Measurements from ENCODE around the gene BOC.

Gene BOC

DNA sequence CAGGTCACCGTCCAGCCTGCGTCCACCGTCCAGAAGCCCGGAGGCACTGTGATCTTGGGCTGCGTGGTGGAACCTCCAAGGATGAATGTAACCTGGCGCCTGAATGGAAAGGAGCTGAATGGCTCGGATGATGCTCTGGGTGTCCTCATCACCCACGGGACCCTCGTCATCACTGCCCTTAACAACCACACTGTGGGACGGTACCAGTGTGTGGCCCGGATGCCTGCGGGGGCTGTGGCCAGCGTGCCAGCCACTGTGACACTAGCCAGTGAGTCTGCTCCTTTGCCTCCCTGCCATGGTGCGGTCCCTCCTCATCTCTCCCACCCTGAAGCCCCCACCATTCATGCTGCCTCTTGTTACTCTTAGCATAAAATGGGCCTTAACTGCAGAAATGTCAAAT is 39.2 kb downstream of the BOC start:
- DNase-seq: no peak

DNA sequence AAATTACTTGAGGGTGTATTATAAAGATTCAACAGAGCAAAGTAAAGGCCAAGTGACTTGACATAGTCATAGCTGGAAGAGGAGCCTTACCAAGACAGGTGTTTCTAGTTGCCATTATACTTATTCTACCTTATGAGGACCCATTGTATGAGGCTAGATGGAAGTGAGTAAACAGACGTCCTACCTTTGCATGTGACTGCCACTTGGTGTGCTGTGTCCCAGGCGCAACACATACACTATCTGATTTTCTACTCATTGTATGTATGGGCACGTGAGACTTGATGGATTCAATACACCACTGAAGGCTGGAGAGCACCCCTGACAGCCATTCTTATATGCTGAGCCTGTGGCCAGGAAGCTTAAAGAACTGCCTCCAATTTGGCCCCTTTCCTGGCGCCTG is 40.5 kb downstream of the BOC start:
- no peak for DNase-seq

DNA sequence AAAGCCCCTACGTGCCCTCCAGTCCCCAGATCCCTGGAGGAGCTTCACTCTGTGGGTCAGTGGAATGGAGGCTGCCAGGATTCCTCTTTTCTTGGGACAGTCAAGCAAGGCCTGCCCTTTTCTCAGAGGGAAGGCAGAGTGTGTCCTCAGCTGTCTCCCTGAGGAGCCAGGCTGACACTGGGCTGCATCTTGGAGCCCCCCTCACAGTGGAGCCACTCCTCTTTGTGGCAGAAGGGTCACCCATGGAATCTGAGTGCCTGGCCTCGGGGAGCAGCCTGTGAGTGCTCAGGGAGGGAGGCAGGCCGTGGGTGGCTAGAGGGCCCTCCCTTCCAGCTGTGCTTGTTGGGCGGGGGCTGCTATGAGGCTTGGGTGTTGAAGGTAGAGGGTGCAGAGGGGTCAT is 41.2 kb downstream of the BOC start:
- DNase-seq: no peak

DNA sequence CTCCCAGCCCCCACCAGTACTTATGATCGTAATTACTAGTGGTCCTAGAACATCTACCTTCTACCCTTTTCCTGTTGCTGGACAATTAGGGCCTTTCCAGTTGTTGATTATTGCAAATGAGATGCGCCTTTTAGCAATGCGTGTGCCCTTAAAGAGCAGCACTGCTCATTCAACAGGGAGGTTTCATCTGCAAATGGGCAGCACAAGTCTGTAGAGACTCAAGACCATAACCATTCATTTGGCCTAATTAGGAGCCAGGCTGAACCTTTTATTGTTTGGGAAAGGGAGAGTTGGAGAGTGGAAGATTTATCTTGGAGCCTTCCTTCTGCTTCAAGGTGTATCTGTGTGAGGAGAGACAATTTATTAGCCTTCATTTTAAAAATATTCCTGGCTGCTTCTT is 42.3 kb downstream of the BOC start:
- DNase-seq: no peak

DNA sequence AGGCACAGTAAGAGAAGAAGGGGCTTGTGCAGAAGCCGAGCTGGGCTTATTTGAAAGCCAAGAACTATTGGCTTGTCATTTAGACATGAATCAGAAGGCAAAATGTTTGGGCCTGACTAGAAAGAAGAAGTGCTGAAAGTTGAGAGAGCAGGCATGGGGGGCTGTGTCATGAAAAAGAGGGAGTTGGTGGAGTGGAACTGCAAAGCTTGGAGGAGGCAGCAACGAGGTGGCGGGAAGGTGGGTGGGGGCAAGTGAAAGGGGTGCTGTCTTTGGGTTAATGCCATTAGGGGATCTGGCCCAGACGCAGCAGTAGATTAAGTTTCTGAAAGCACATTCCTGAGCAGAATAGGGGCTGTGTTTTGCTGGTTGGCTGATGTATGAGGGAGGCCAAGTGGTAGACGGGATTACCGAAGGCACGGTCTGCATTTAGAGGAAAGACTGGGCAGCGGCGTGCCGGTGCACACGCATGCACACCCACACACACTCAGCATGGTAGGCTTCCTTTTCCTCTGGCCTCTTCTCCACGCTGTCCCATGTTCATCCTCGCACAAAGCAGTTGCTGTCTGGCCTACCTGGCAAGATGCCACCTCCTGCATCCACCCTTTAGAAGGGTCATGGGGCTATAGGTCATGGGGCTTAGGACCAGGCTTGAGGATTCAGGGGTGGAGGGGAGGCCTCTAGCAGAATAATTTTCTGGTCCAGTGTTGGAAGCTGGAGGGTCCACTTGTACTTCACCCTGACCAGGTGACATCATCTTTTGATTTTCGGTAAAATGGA is 43.0 kb downstream of the BOC start:
- no peak for DNase-seq

DNA sequence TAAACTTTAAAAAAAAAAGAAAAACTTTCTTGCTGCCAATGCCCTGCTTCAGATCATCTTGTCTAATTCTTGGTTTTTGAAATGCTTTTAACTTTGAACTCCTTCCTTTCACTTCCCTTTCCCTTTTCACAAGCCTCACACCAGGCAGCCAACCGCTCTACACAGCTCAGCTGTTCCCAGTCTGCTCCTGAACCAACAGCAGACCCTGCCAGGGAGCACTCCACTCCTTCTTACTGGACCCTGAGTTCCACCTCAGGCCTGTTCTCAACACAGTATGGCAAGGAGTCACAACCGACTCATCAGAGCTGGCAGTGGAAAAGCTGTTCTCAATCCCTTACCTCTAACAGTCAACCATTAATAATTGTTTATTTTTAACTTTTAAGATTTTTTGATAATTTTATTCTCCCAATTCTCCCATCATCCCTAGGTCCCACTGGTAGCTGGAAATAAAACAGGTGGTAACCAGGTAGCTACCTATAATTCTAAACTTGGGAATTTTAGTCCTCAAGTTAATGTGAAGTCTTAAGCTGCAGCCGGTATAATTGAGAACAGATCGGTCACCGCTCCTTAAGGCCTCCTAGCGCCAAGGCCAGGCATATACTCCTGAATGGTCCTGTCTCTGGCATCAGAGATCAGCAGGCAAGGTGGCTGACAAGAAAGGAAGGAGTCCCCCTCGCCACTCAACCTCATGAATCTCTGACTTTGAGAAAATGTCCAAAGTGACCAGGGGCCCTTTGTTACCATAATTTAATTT is 43.9 kb downstream of the BOC start:
- no peak for DNase-seq

DNA sequence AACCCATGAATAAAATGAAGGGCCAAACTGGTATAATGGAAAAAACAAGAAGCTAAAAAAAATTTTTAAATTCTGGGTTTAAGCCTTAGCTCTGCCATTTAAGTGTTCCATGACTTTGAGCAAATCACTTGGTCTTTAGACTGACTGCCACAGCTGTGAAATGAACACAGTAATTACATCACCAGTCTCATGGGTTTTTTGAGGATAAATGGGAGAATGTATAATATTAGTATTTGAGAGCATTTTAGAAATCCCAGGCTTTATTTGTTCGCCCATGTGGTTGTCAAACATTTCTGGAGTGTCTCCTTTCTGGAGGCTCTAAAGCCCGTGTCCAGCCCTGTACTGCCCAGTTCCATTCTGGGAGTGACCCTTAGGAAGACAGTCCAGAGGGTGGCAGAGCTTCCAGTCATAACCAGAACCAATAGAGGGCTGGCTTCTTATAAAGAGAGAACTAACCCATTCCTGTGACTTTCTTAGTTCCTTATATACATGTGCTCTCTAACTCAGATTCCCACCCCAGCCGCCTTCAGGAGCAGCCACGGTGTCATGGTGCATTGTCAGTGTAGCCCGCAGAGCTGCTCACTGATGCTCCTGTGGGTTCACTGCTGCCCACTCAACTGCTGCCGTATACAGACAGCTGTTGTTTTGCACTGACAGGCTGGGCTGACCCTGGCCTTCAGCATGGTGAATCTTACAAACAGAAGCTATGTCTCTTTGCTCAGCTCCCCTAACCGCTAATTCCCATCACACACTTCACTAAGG is 44.7 kb downstream of the BOC start:
- DNase-seq: no peak

DNA sequence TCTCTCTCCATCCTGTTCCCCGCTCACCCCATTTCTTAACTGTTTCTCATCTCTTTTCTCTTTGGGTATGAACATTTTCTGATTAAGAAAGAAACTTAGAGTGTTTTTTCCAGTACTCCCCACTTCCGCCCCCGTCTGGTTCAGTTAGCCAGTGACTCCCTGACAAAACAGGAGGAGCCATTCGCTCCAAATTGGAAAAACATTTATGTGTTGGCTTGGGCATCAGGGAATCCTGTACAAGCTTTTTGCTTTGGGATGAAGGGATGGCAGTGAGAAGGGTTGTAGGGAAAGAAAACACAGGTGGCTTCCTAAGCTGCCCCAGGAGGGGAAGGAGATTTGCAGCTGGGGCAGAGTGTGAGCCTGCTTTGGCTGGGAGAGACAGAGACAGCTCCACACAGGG is 47.0 kb downstream of the BOC start:
- DNase-seq: no peak

DNA sequence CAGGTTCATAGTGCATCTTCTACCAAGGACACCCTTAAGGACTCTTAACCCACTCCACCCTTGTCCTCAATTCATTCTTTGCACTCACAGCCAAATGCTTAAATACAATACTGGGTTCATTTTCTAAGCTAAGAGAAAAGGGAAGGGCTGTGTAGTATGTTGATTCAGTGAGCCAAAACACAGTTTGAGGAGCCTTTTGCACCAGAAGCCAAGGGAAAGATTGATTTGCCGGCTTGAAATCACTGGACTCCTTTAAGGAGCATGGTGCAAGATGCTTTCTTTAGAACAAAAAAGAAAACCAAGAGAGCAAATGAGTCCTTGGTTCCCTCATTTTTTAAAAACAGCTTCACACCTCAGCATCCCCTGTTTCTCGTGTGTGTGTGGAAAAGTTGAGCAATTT is 47.8 kb downstream of the BOC start:
- DNase-seq: no peak

DNA sequence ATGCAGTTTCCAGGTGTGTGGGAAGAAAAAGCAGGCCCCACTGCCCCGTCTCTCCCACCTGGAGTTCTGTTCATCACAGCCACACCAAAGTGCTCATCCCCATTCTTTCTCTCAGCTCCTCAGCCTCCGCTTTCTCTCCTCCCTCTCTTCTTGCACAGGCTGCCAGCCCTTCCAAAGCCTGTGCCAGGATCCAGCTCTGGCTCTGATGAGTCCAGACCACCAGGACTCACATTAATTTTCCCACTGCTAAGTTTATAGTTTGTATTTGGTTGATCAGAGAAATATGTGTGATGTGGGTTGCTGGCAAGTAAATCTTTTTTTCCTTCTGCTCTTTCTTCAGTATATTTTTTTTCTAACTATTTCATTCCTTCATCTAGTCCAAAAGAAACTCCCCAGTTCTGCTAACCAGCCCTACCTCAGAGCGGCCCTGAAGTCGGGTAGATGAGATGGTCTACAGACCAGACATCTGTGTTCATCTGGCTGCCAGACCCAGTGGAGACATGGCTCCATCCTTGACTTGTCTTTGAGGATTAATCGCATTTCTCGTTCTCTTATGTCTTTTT is 49.8 kb downstream of the BOC start:
- no peak for DNase-seq

DNA sequence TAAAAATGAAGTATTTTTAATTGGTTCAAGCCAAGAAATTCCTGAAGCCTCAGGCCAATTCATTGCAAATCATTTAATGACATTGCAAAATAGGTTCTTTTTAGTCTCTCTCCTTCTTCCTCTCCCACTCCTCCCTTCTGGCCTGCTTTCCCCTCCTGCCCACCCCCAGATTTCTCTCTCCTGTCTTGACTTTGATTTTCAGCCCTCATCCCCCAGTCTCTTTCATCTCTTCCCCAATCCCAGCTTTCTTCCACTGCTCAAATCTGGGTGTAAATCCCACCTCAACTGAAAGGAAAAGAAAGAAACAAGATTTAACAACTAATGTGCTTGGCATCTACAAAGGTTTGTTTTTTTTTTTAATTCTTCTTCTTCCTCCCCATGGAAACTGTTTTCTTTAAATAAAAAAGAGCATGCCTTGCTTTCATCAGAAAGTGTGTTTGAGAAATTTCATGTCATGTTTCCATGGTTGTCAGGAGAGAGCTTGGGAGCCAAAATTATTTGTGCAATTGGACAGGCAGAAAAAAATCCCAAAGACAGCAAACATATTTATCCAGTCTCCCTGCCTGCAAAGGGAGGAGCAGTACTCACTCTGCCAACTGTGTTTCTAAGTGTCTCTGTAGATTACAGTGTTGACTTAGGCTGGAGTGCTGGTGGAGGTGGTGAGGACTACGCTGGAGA is 50.4 kb downstream of the BOC start:
- DNase-seq: no peak

DNA sequence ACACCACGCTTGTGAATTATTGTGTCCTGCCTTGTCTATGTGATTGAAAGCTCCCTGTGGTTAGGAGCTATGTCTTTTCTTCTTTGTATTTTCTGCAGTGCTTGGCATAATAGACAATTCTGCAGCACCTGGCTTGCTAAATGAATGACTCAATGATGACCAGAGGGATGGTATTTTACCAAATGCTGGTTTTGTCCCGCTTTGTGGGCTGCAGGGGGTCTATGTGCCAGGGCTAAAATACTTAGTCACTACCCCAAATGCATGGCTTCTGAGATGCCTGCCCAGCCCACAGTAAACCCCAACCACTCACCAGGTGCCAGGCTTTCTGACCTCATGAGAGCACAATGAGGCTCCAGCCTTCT is 50.9 kb downstream of the BOC start:
- no peak for DNase-seq

DNA sequence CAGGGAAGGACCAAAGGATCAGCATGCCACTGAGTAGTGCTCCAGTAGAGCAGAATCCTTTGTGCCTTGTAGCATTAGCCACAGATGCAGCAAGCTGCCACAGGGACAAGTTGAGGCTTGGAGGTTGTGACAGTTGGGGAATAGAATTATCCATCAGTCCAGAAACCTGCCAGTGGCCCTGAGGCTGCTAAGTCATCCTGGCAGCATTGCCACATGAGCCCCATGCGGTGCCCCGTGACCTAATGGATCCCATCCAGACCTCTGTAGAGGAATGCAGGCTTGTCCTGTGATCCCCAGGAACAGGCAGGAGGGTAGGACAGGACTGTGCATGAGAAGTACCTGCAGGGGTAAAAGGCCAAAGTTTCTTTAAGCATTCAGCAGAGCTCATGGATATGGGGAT is 51.7 kb downstream of the BOC start:
- DNase-seq: no peak

DNA sequence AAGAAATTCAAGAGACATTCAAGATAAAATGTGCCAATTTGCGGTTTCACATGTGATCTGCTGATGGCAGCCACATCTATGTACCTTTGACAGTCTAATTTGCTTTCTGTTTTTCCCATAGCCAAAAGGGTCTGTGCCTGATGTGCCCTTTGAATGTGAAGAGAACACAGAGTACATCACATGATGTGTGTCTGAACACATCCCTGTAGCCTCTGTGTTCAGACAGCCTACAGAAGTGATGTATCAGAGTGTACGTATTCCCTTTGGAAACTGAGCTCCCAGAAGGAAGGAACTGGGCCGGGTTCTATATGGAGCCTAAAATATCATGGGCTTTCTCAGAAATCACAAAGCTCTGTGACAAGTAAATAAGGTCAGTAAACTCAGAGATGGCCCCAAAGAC is 52.4 kb downstream of the BOC start:
- no peak for DNase-seq

DNA sequence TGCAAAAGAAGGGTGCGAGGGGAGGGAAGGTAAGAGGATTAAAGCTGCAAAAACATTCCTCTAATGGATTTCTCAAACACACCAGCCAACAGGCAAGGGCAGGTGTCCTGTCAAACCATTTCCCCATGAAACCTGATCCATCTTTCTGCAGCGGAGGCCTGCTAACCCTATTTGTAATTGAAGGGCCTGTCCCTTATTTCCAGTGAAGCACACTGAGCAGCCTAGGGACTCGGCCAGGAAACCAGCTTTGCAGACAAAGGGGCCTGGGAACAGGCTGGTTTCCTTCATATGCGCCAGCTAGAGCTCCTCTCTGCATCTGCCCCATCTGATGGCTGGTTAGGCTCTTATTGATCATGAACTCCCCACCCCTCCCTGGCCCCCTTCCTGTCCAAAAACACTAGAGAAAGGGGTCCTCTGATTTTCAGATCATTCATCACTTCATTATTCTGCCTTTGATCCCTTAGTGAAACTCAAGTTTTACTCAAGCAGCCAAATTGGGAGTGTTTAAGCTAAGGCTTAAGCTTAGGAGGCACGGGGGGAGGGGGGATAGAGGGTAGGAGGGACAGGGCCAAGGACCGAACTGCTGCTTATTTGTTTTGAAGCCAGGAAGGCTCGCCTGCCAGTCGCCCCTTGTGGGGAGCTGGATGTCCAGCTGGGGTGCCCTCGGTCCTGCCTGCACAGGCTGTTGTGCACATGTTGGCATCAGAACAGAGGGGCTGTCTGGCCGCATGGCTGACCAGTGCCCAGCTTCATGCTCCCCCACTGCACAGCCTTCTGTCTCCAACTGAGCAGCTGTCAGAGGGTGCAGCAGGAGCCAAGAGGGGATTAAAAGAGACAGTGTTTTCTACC is 53.1 kb downstream of the BOC start:
- no peak for DNase-seq

DNA sequence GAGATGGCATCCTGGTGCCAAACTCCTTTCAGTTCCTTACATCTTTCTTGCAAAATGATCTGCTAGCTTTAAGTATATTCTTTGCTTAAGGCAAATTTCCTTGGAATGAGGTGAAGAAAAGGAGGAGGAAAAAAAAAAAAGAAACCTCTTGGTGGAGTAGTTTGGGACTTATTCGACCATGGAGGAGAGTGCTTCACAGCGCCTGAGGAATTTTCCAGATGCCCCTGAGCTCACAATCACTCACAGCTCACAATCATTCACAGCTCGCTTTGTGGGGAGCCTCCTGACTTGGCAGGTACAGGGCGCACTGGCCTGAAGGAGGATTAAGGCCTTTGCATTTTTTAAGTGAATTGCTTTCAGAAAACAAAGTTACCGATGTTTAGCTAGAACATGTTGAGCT is 53.9 kb downstream of the BOC start:
- no peak for DNase-seq

DNA sequence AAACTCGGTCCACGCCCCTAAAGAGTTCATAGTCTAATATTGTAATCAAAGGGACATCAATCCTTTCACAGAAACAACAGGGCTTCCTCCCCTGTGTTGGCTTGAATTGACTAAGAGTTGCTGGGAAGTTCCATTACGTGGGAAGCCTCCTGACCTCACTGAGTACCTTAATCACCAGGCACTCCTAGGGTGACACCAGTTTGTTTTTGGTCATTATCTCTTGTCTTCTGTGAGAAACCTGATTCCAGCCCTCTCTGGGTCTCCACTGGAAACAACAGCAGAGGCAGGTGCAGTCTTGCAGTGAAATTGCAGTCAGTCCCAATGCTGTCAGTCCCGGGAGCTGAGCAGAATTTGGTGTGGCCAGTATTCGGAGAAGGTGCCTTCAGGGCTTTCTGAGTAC is 55.4 kb downstream of the BOC start:
- no peak for DNase-seq

DNA sequence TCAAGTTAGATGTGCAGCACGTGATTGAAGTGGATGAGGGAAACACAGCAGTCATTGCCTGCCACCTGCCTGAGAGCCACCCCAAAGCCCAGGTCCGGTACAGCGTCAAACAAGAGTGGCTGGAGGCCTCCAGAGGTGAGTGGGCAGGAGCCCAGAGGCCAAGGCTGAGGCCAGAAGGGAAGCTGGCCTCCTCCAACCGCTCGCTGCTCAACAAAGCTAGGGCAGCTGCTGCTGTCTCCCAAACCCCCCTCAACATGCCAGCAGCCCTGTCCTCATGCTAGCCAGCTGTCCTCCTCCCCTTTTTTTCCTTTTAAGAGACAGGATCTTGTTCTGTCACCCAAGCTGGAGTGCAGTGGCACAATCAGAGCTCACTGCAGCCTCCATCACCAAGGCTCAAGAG is 57.0 kb downstream of the BOC start:
- DNase-seq: no peak

DNA sequence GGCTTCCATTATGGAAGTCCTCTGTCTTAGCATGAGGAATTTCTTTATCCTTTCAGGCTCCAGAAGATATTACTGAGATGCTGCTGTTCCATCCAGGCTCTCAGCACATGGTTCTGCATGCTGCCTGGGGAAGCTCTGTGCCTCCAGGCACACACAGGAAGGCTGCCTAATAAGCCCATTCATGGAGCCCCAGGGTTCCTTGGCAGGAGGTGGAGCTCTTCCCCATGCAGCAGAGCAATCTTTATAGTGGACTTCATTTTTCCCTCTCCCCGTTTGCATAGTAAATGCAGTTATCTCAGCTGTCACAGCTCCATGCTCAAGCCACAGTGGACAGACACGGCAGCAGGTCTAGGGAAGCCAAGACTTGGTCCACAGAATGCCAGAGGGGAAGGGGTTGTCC is 57.6 kb downstream of the BOC start:
- no peak for DNase-seq

DNA sequence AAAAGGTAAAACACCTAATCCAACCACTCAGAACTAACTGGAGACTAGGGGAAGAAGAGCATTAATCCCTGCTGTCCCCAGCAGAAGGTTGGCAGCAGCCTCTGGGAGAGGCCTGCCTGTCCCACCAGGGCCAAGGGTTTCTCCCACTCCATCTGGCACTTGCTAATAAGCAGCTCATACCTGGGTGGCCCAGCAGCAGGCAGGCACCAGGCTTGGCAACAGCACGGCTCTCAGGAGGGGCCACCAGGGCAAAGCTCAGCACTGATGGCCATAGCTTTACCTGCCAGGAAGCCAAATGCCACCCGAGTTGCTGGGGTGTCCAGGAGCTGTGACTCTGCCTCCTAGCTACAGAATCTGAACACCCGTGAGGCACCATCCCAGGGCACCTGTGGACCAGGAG is 58.3 kb downstream of the BOC start:
- no peak for DNase-seq

DNA sequence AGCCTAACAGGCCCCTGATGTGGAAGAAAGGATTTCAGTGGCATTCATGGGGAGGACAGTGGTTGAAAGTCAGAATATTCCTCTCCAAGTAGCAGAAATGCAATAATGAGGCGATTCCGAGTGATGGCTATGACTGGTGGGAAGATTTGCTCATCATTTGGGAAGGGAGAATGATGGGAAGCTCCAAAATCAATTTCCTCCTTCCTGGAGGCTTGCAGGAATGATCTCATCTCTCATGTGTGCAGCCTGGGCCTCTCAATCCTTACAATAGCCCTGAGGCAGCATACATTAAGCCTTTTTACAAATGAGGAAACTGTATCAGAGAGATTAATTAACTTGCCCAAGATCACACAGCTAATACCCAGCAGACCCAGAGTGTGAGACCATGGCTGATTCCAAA is 58.7 kb downstream of the BOC start:
- DNase-seq: no peak

DNA sequence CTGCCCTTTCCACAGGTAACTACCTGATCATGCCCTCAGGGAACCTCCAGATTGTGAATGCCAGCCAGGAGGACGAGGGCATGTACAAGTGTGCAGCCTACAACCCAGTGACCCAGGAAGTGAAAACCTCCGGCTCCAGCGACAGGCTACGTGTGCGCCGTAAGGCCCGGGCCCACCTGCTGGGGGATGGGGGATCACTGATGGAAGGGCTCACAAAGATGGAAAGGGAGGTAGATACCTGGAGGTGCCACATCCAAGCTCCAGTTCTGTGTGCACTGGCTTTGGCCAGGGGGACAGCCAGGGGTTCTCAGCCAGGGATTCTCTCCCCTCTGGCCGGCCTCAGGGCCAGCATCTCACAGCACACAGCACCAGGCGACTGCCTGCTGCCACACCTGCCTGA is 59.4 kb downstream of the BOC start:
- DNase-seq: no peak

All from activated effector memory CD4-positive, alpha-beta T cell treated with Interleukin-2 at 50 U/mL for 16 hours (primary cell).